ENCODE results near the gene TCF3.
A peak's percentile ranks its signal among the peaks of the same experiment; 100 is the strongest.

Gene TCF3

GRCh38 chr19:1609680-1610474, 42.5 kb downstream of the TCF3 start:
- DNase-seq (ENCODE audit: low read depth), result no peak

GRCh38 chr19:1609103-1609396, 43.4 kb downstream of the TCF3 start:
- no peak for DNase-seq (ENCODE audit: low read depth)

GRCh38 chr19:1608359-1609102, 43.9 kb downstream of the TCF3 start:
- no peak for DNase-seq (ENCODE audit: low read depth)

GRCh38 chr19:1606138-1606651, 46.2 kb downstream of the TCF3 start:
- DNase-seq (ENCODE audit: low read depth), result no peak

- DNase-seq (ENCODE audit: low read depth), result peak; percentile 89
Measured at GRCh38 chr19:1605236-1606137, 46.9 kb downstream of the TCF3 start, which contains the start of gene UQCR11. Gene UQCR11, minus strand, starts transcription at chr19:1605462. Its CDS starts 53 bp downstream, at chr19:1605409.

GRCh38 chr19:1602091-1602707, 50.2 kb downstream of the TCF3 start:
- DNase-seq (ENCODE audit: low read depth), result no peak

GRCh38 chr19:1601613-1602064, 50.8 kb downstream of the TCF3 start:
- no peak for DNase-seq (ENCODE audit: low read depth)

GRCh38 chr19:1599460-1599846, 53.0 kb downstream of the TCF3 start:
- DNase-seq (ENCODE audit: low read depth), result no peak

GRCh38 chr19:1598777-1599459, 53.5 kb downstream of the TCF3 start:
- no peak for DNase-seq (ENCODE audit: low read depth)

- DNase-seq (ENCODE audit: low read depth), result no peak
Measured at GRCh38 chr19:1593501-1593772, 59.0 kb downstream of the TCF3 start.

GRCh38 chr19:1592755-1593500, 59.5 kb downstream of the TCF3 start, which contains the start of gene MBD3:
Gene MBD3, minus strand, starts transcription at chr19:1592865. Its CDS starts 234 bp downstream, at chr19:1592631.
- peak; percentile 80 for DNase-seq (ENCODE audit: low read depth)

- peak; percentile 72 for DNase-seq (ENCODE audit: low read depth)
Measured at GRCh38 chr19:1592024-1592754, 60.2 kb downstream of the TCF3 start.

GRCh38 chr19:1591421-1592023, 60.9 kb downstream of the TCF3 start:
- no peak for DNase-seq (ENCODE audit: low read depth)

GRCh38 chr19:1590641-1591397, 61.6 kb downstream of the TCF3 start:
- no peak for DNase-seq (ENCODE audit: low read depth)

- DNase-seq (ENCODE audit: low read depth), result no peak
Measured at GRCh38 chr19:1587872-1588271, 64.5 kb downstream of the TCF3 start.

- DNase-seq (ENCODE audit: low read depth), result no peak
Measured at GRCh38 chr19:1585243-1585580, 67.2 kb downstream of the TCF3 start.

- no peak for DNase-seq (ENCODE audit: low read depth)
Measured at GRCh38 chr19:1584500-1585242, 67.7 kb downstream of the TCF3 start.

- DNase-seq (ENCODE audit: low read depth), result no peak
Measured at GRCh38 chr19:1582201-1582600, 70.2 kb downstream of the TCF3 start.

Data from T follicular helper cell (primary cell).